ENCODE measurements around the gene PIGO. TPM values are rescaled to one million over a fixed set of nuclear protein-coding genes. Genes with fewer than 3 reads are reported as not detected.

Gene PIGO
- total and polyA plus RNA-seq, 9 of the 15 experiments (the other 6 are each of a cell fraction or from before 2014, with no cell fraction given): 5.4 to 13.7 (median 9.7) TPM

GRCh38 chr9:35103660-35104191 is 7.3 kb upstream of the PIGO start:
- Histone ChIP-seq H3K4me1 (replicated peaks in 1 of 2; ENCODE audit: control insufficient read depth in 2 of 2, insufficient read depth in 2 of 2, low read length in 2 of 2) (peaks cover 20 to 27% of the 10 kb centered on the region in 2 experiments; a peak in 4 of 5 replicates), H3K4me3 (peak overlapping the region; percentile 77; the same call in 1 of the 2 replicates), H3K9me1 (ENCODE audit: control insufficient read depth, insufficient read depth, low read length) (no peaks in the 10 kb centered on the region), H3K27ac (ENCODE audit: extremely low read depth, low read depth, low read length) (peak overlapping the region; percentile 89), H3K79me2 (ENCODE audit: control insufficient read depth, insufficient read depth, low read length) (peaks cover 24% of the 10 kb centered on the region), H4K20me1 (replicated peaks; ENCODE audit: control insufficient read depth, insufficient read depth, low read length) (no peaks in the 10 kb centered on the region), H3K36me3 (ENCODE audit: control insufficient read depth, insufficient read depth, low read length) (peaks cover 57% of the 10 kb centered on the region; the same call in 2 of the 3 replicates), H3K9me3 (replicated peaks; ENCODE audit: control insufficient read depth, insufficient read depth, low read depth, low read length) (no peaks in the 10 kb centered on the region), H2AFZ (ENCODE audit: low read depth, low read length) (peak overlapping the region; percentile 96; the same call in 1 of the 2 replicates), H3K4me2 (ENCODE audit: insufficient read depth, low read length) (peak overlapping the region; percentile 96), H3K27me3 (ENCODE audit: control insufficient read depth in 2 of 2, insufficient read depth in 2 of 2, low read length in 2 of 2) (no peaks in the 10 kb centered on the region), H3K9ac (ENCODE audit: insufficient read depth in 1 of 2, low read depth in 2 of 2, low read length in 2 of 2) (peak overlapping the region; percentile 75 to 93; a peak in 2 of 4 replicates)
- DNase-seq (ENCODE audit: extremely low read depth in 1 of 4, low spot score in 3 of 4): no peak
- in situ Hi-C loops (cut with MboI): no loop called here
- POLR2A ChIA-PET: interaction anchor here (0.6 to 1.7 kb wide), 6 partner anchors 13 to 416 kb away, joined by 3 to 6 read pairs (median 4); partner anchors contain the start of gene FANCG
- no TSS peak for BruUV-seq (replicated peaks)
- WGBS (ENCODE audit: insufficient coverage, low coverage, missing lambda C conversion rate): 42% methylated on average over 5 of the region's 5 CpGs
- intact Hi-C loops (cut with micrococcal nuclease): no loop called here
- FAIRE-seq: no peak
- ATAC-seq: no peak
- CTCF ChIA-PET (ENCODE audit: low intra/inter-chr PET ratio): no interaction called here
- TF ChIP-seq MEIS2 (IDR thresholded peaks at IDR 0.05; ENCODE audit: partially characterized antibody): no peak
- no peak for TF ChIP-seq ZKSCAN1 (IDR thresholded peaks at IDR 0.05; ENCODE audit: low read depth, low read length)
- TF ChIP-seq E2F5 (CRISPR knock-in tag; IDR thresholded peaks at IDR 0.05): no peak
- no peak for TF ChIP-seq MBD2 (IDR thresholded peaks at IDR 0.05; ENCODE audit: borderline replicate concordance, low read depth)
- no peak for TF ChIP-seq ZC3H4 (CRISPR knock-in tag; IDR thresholded peaks at IDR 0.05; ENCODE audit: borderline replicate concordance)
- TF ChIP-seq LEF1 (IDR thresholded peaks at IDR 0.05): no peak
- no peak for TF ChIP-seq ZNF140 (CRISPR knock-in tag; IDR thresholded peaks at IDR 0.05)
- TF ChIP-seq ZNF511 (CRISPR knock-in tag; IDR thresholded peaks at IDR 0.05): no peak
- TF ChIP-seq VEZF1 (CRISPR knock-in tag; IDR thresholded peaks at IDR 0.05): no peak
- TF ChIP-seq RBM34 (IDR thresholded peaks at IDR 0.05; ENCODE audit: borderline replicate concordance, insufficient read depth, low read length): no peak
- TF ChIP-seq CBX3 (IDR thresholded peaks at IDR 0.05; ENCODE audit: borderline replicate concordance in 1 of 2, low read length in 2 of 2): no peak
- no peak for TF ChIP-seq MLLT1 (IDR thresholded peaks at IDR 0.05)
- no peak for TF ChIP-seq CREB3 (tag; conservative IDR thresholded peaks at IDR 0.05; ENCODE audit: low read depth)
- no peak for TF ChIP-seq CEBPG (CRISPR knock-in tag; IDR thresholded peaks at IDR 0.05)
- TF ChIP-seq CEBPG (tag; conservative IDR thresholded peaks at IDR 0.05 in 1 of 2, IDR thresholded peaks at IDR 0.05 in 1 of 2): no peak

Measured in K562 (cell line).